Pancreas (tissue), 10 donors: ENCODE measurements around the gene DIAPH3. TPM values are rescaled to one million over a fixed set of nuclear protein-coding genes. Genes with fewer than 3 reads are reported as not detected.
"Not testable (repeated sequence)": the region's sequence is repeated elsewhere in the genome, so short reads cannot be mapped to it uniquely, and the experiment has no call there.

Source experiments
- ATAC-seq, 4 donors: fragments of 200-7000 bp; cut with Tn5 transposase; one replicate each; pipeline versions ENCODE4 v1.8.0 to v1.9.1; 2020; ENCODE audit warnings: mild to moderate bottlenecking in 4 of 4, moderate library complexity in 4 of 4
- DNase-seq, 6 donors: peaks; one replicate each; pipeline ENCODE4 v3.0.0-alpha.2; 2020
- FAIRE-seq: peaks from 2 replicates; lab custom pipeline; 2012; peaks lifted over from hg19 to GRCh38; lab: Jason Lieb, UNC
- H3K27ac ChIP-seq, 4 donors: fragments of 200-600 bp; sonication (generic); 1 replicate in 3 of 4; 2 replicates in 1 of 4; pipeline versions ENCODE4 v1.5.0 to v1.8.0; 2020
- H3K27me3 ChIP-seq, 4 donors: fragments of 200-600 bp; one replicate each; pipeline ENCODE4 v1.8.0; 2021
- H3K36me3 ChIP-seq, 3 donors: fragments of 200-600 bp; sonication (generic) in 1 of 3; one replicate each; pipeline versions ENCODE4 v1.5.0 to v1.8.0; 2020 to 2021
- H3K4me1 ChIP-seq, 3 donors: fragments of 200-600 bp; one replicate each; pipeline ENCODE4 v1.8.0; 2021
- H3K4me3 ChIP-seq, 4 donors: fragments of 200-600 bp; sonication (generic) in 2 of 4; one replicate each; pipeline versions ENCODE4 v1.5.0 to v1.8.0; 2020 to 2021
- H3K9me3 ChIP-seq, 4 donors: fragments of 200-600 bp; one replicate each; pipeline ENCODE4 v1.8.0; 2021
- CTCF ChIP-seq, 4 donors: fragments of 200-600 bp; sonication (generic) in 3 of 4; IDR thresholded peaks; one replicate each; pipeline versions ENCODE4 v1.5.0 to v1.8.0; 2021; ENCODE audit warnings: antibody characterized with exemption in 4 of 4
- WGBS, 2 donors: extraction: QIAGEN DNeasy Blood & Tissue Kit; methylation state at CpG; one replicate each; pipeline ENCODE4 v1.1.7; 2013; 5-methylcytosine and 5-hydroxymethylcytosine counted together
- intact Hi-C, 3 donors: fragments of 100-400 bp; cut with DNase I; formaldehyde crosslinking; loops; one replicate each; pipeline versions ENCODE4 v1.11.1 to v1.14.2; 2022
- polyA plus RNA-seq, 2 donors: library from polyadenylated mRNA; stranded (reverse); fragments of 200-250 nt; gene quantifications; one replicate each; pipeline ENCODE4 v1.2.3, GENCODE V29; 2013
- total RNA-seq, 6 donors: library from RNA; stranded (reverse); fragmentation: NEBNext Ultra II Directional in 4 of 6; extraction: Animal tissue kit (Norgen Biotek cat#: 25700) in 4 of 6; gene quantifications; one replicate each; pipeline versions ENCODE4 v1.2.1 to v1.2.4, GENCODE V29; 2021 to 2023
- donor health status: healthy with polysubstance abuse.
- donor health status: DM: no; HTN: no; CAD: no; lungs with moderate emphysema.
- donor health status: DM: no; HTN: no; CAD: no.
- donor health status: control.
- donor health status: control.
- donor health status: Bipolar disorder and iron deficiency.
- donor health status: DM: yes; HTN: yes; CAD: no.
- donor health status: DM: no; HTN: no; CAD: no.
- donor health status: DM: no; HTN: no; CAD: no.
- donor health status: DM: yes; HTN: yes; CAD: no.

DIAPH3 gene
- total RNA-seq (1 to 10 TPM in 1 of 6 donors, under 1 TPM in 5; 0.12 to 1.3 (median 0.43) TPM), polyA plus RNA-seq (under 1 TPM in 1 of 2 donors, not detected in 1; 0.42 TPM)

- Histone ChIP-seq H3K9me3 (no peaks in the 10 kb centered on the region), H3K27me3 (no peaks in the 10 kb centered on the region), H3K4me1 (peaks cover 0 to 12% (median 10%) of the 10 kb centered on the region in 3 donors), H3K4me3 (peak within 1 kb of the TSS; percentile 42 to 74 (median 48)), H3K27ac (peak within 1 kb of the TSS; percentile 59 to 95 (median 88)), H3K36me3 (no peaks in the 10 kb centered on the region)
- TF ChIP-seq CTCF (IDR thresholded peaks at IDR 0.05): no peak
- WGBS, 2 donors: 0 to 1% methylated on average over 49 to 54 of the region's 54 CpGs
- intact Hi-C loops: no loop called here
- DNase-seq: peak; percentile 96 to 97 (median 97)
- peak; percentile 98 to 100 (median 100) for ATAC-seq
- FAIRE-seq: peak; percentile 56
These were observed at the start of gene DIAPH3 for GRCh38 chr13:60163478-60164233. TSS of gene DIAPH3 (minus strand) at chr13:60163928. CDS start at chr13:60163766, 162 bp downstream.

GRCh38 chr13:60213236-60213744, 49.6 kb upstream of the DIAPH3 start:
- WGBS, 2 donors: 3 to 8% methylated on average over 1 of the region's 1 CpG
- Histone ChIP-seq H3K4me1 (peaks cover 0 to 10% (median 3%) of the 10 kb centered on the region in 3 donors), H3K27me3 (no peaks in the 10 kb centered on the region), H3K36me3 (no peaks in the 10 kb centered on the region), H3K27ac (peak overlapping the region in 1 of 4 donors; percentile 24), H3K9me3 (no peaks in the 10 kb centered on the region), H3K4me3 (no peak overlapping the region)
- TF ChIP-seq CTCF (IDR thresholded peaks at IDR 0.05): no peak
- FAIRE-seq (no peak), DNase-seq (peak in 2 of 6 donors; percentile 20 to 41), ATAC-seq (peak; percentile 66 to 82 (median 74))
- intact Hi-C loops: no loop called here

- intact Hi-C loops: no loop called here
- Histone ChIP-seq H3K27ac (no peak overlapping the region), H3K4me3 (no peak overlapping the region), H3K27me3 (no peaks in the 10 kb centered on the region), H3K4me1 (peaks cover 0 to 10% (median 3%) of the 10 kb centered on the region in 3 donors), H3K9me3 (no peaks in the 10 kb centered on the region), H3K36me3 (no peaks in the 10 kb centered on the region)
- ATAC-seq: no peak
- TF ChIP-seq CTCF (IDR thresholded peaks at IDR 0.05): no peak
- FAIRE-seq: no peak
- 98 to 99% methylated on average over 2 of the region's 2 CpGs for WGBS, 2 donors
- no peak for DNase-seq
These were observed 47.8 kb upstream of the DIAPH3 start for GRCh38 chr13:60211548-60211947.

- no peak for TF ChIP-seq CTCF (IDR thresholded peaks at IDR 0.05)
- FAIRE-seq (no peak), DNase-seq (no peak), ATAC-seq (peak in 2 of 4 donors; percentile 55)
- 39 to 61% methylated on average over 4 of the region's 4 CpGs for WGBS, 2 donors
- intact Hi-C loops: no loop called here
- H3K4me3 ChIP-seq: no peak overlapping the region
- no peak overlapping the region for H3K27ac ChIP-seq
- no peaks in the 10 kb centered on the region for H3K36me3 ChIP-seq
- H3K4me1 ChIP-seq: peaks cover 0 to 10% (median 3%) of the 10 kb centered on the region in 3 donors
- H3K27me3 ChIP-seq: no peaks in the 10 kb centered on the region
- H3K9me3 ChIP-seq: no peaks in the 10 kb centered on the region
These were observed 47.0 kb upstream of the DIAPH3 start for GRCh38 chr13:60210510-60211330.

- ATAC-seq, H3K9me3 ChIP-seq, H3K4me3 ChIP-seq, H3K4me1 ChIP-seq, H3K27me3 ChIP-seq, H3K36me3 ChIP-seq, FAIRE-seq, intact Hi-C loops, H3K27ac ChIP-seq: not testable (repeated sequence)
- DNase-seq: peak in 1 of 6 donors; percentile 37
- 82 to 87% methylated on average over 10 of the region's 10 CpGs for WGBS, 2 donors
These were observed 41.8 kb upstream of the DIAPH3 start for GRCh38 chr13:60205499-60205898.
